ENCODE data around the gene ZNF792. TPM values are rescaled to one million over a fixed set of nuclear protein-coding genes. Genes with fewer than 3 reads are reported as not detected.
"Not testable (repeated sequence)": the region's sequence is repeated elsewhere in the genome, so short reads cannot be mapped to it uniquely, and the experiment has no call there.

ZNF792 gene
- 1.2 and 1.3 TPM in 2 replicates for total RNA-seq (2014; rRNA removed; shearing (Covaris generic))
- 0.06 and 1.3 TPM in 2 replicates for polyA plus RNA-seq (2014; cell fraction: nucleus; rRNA removed)

- peak; percentile 9 for DNase-seq (ENCODE audit: extremely low read depth, low read depth)
Observed at GRCh38 chr19:34963573-34964406, at the start of gene ZNF792. ZNF792 (minus strand) TSS chr19:34964229; CDS start chr19:34963662, 567 bp downstream.

- peak; percentile 15 for DNase-seq (ENCODE audit: extremely low read depth, low read depth)
Observed at GRCh38 chr19:35013041-35013819, 49.2 kb upstream of the ZNF792 start.

GRCh38 chr19:35011737-35012682 lies 48.0 kb upstream of the ZNF792 start:
- DNase-seq (ENCODE audit: extremely low read depth, low read depth) = no peak

- no peak for DNase-seq (ENCODE audit: extremely low read depth, low read depth)
Observed at GRCh38 chr19:35011091-35011689, 47.2 kb upstream of the ZNF792 start.

- DNase-seq (ENCODE audit: extremely low read depth, low read depth) = no peak
Observed at GRCh38 chr19:35009424-35010415, 45.7 kb upstream of the ZNF792 start.

- DNase-seq (ENCODE audit: extremely low read depth, low read depth) = no peak
Observed at GRCh38 chr19:35008891-35009341, 44.9 kb upstream of the ZNF792 start.

GRCh38 chr19:35007427-35007826 lies 43.4 kb upstream of the ZNF792 start:
- not testable (repeated sequence) for DNase-seq (ENCODE audit: extremely low read depth, low read depth)

- no peak for DNase-seq (ENCODE audit: extremely low read depth, low read depth)
Observed at GRCh38 chr19:35006999-35007365, 43.0 kb upstream of the ZNF792 start.

- peak; percentile 41 for DNase-seq (ENCODE audit: extremely low read depth, low read depth)
Observed at GRCh38 chr19:35006342-35006998, 42.4 kb upstream of the ZNF792 start.

GRCh38 chr19:35006007-35006341 lies 41.9 kb upstream of the ZNF792 start:
- not testable (repeated sequence) for DNase-seq (ENCODE audit: extremely low read depth, low read depth)

- no peak for DNase-seq (ENCODE audit: extremely low read depth, low read depth)
Observed at GRCh38 chr19:35005256-35005977, 41.4 kb upstream of the ZNF792 start.

- DNase-seq (ENCODE audit: extremely low read depth, low read depth) = no peak
Observed at GRCh38 chr19:35004517-35005255, 40.7 kb upstream of the ZNF792 start.

GRCh38 chr19:35002037-35002535 lies 38.1 kb upstream of the ZNF792 start:
- no peak for DNase-seq (ENCODE audit: extremely low read depth, low read depth)

- no peak for DNase-seq (ENCODE audit: extremely low read depth, low read depth)
Observed at GRCh38 chr19:35000647-35001501, 36.8 kb upstream of the ZNF792 start.

GRCh38 chr19:35000338-35000646 lies 36.3 kb upstream of the ZNF792 start:
- no peak for DNase-seq (ENCODE audit: extremely low read depth, low read depth)

All from NCI-H460 (cell line).